Ovary (tissue), 9 donors: ENCODE measurements around the gene IL36B. TPM values are rescaled to one million over a fixed set of nuclear protein-coding genes. Genes with fewer than 3 reads are reported as not detected.

ENCODE experiments used
- DNase-seq, 5 donors: peaks; one replicate each; pipeline ENCODE4 v3.0.0-alpha.2; 2019 to 2020
- H3K27ac ChIP-seq, 2 donors: fragments of 200-600 bp; one replicate each; pipeline versions ENCODE4 v1.5.1 to v1.8.0; 2019 to 2022
- H3K27me3 ChIP-seq: fragments of 200-600 bp; one replicate; pipeline ENCODE4 v1.8.0; 2022
- H3K36me3 ChIP-seq: fragments of 200-600 bp; sonication (generic); one replicate; pipeline ENCODE4 v1.5.1; 2019
- H3K4me1 ChIP-seq: one replicate; pipeline ENCODE4 v1.8.1; 2013; ENCODE audit warnings: mild to moderate bottlenecking, moderate library complexity; ENCODE audit not compliant: insufficient read depth
- H3K4me3 ChIP-seq: fragments of 200-600 bp; sonication (generic); one replicate; pipeline ENCODE4 v1.5.1; 2017
- H3K9me3 ChIP-seq, 2 donors: fragments of 200-600 bp in 1 of 2; sonication (generic) in 1 of 2; one replicate each; pipeline versions ENCODE4 v1.5.1 to v1.8.1; 2013 to 2019; ENCODE audit warnings: mild to moderate bottlenecking in 1 of 2, moderate library complexity in 1 of 2
- EP300 ChIP-seq: sonication (generic); formaldehyde crosslinking; IDR thresholded peaks from one replicate; pipeline ENCODE4 v1.6.1; 2017; ENCODE audit warnings: antibody characterized with exemption
- POLR2A ChIP-seq: fragments of 450-650 bp; IDR thresholded peaks from one replicate; pipeline ENCODE4 v1.6.1; 2017; ENCODE audit warnings: antibody characterized with exemption, mild to moderate bottlenecking, moderate library complexity
- WGBS, 3 donors: extraction: QIAGEN DNeasy Blood & Tissue Kit in 1 of 3; methylation state at CpG; one replicate each; pipeline versions ENCODE4 v1.1.5 to v1.1.7; 2013 to 2017; 5-methylcytosine and 5-hydroxymethylcytosine counted together
- intact Hi-C, 4 donors: fragments of 100-400 bp; cut with DNase I; formaldehyde crosslinking; loops; one replicate each; pipeline versions ENCODE4 v1.11.0 to v1.15.1; 2022 to 2023
- polyA plus RNA-seq, 2 donors: library from polyadenylated mRNA; stranded (reverse); fragments of 200-250 nt in 1 of 2; fragments of 350-450 nt in 1 of 2; fragmentation: Illumina TruSeq in 1 of 2; extraction: RNeasy Lipid Tissue Mini Kit (QIAGEN cat#74804) in 1 of 2; gene quantifications; one replicate each; pipeline ENCODE4 v1.2.3, GENCODE V29; 2013 to 2014
- total RNA-seq, 7 donors: library from RNA; depleted of rRNA in 2 of 7; stranded (reverse); fragments of >200 nt in 2 of 7; fragmentation: NEBNext Ultra II Directional in 3 of 7; extraction: Animal tissue kit (Norgen Biotek cat#: 25700) in 3 of 7; gene quantifications; one replicate each; pipeline versions ENCODE4 v1.1.0 to v1.2.4, GENCODE V29; 2016 to 2023
- TF ChIP-seq, protein P1 (sequence below), 3 donors: fragments of 450-650 bp in 2 of 3; fragments of 200-600 bp in 1 of 3; IDR thresholded peaks; one replicate each; pipeline versions ENCODE4 v1.5.1 to v1.8.0; 2016 to 2022; ENCODE audit warnings: antibody characterized with exemption in 3 of 3, mild to moderate bottlenecking in 1 of 3
- donor health status: DM: no; HTN: no; CAD: no; lungs with moderate emphysema.
- donor health status: DM: no; HTN: no; CAD: no.
- donor health status: Bipolar disorder and iron deficiency.
- donor health status: DM: yes; HTN: yes; CAD: no.
- donor health status: DM: no; HTN: no; CAD: no.
- donor health status: DM: yes; HTN: yes; CAD: no.

The IL36B gene
- total and polyA plus RNA-seq, 9 donors = not detected

DNA sequence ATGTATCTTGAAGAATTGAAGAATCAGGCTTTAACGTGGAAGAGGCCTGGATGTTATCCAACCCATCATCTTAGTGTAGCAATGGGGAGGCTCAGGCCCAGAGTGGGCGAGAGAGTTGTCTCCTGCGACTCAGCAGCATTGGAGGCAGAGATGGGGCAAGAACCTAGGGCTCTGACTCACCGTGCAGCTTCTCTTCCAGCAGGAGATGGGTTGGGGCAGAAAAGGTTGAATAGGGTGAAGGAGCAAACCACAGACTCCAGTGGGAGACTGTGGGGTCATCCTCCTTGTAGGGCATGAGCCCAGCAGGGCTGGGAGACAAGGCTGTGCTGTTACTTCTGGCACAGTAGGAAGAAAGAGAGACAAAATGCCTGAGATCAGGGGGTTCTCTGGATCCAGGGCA, 7.7 kb upstream of the IL36B start:
- Histone ChIP-seq H3K36me3 (no peaks in the 10 kb centered on the region), H3K4me1 (no peaks in the 10 kb centered on the region), H3K9me3 (no peaks in the 10 kb centered on the region), H3K4me3 (no peak overlapping the region), H3K27ac (no peak overlapping the region), H3K27me3 (no peaks in the 10 kb centered on the region)
- TF ChIP-seq POLR2A (no peak), EP300 (no peak)
- TF ChIP-seq, protein P1, sequence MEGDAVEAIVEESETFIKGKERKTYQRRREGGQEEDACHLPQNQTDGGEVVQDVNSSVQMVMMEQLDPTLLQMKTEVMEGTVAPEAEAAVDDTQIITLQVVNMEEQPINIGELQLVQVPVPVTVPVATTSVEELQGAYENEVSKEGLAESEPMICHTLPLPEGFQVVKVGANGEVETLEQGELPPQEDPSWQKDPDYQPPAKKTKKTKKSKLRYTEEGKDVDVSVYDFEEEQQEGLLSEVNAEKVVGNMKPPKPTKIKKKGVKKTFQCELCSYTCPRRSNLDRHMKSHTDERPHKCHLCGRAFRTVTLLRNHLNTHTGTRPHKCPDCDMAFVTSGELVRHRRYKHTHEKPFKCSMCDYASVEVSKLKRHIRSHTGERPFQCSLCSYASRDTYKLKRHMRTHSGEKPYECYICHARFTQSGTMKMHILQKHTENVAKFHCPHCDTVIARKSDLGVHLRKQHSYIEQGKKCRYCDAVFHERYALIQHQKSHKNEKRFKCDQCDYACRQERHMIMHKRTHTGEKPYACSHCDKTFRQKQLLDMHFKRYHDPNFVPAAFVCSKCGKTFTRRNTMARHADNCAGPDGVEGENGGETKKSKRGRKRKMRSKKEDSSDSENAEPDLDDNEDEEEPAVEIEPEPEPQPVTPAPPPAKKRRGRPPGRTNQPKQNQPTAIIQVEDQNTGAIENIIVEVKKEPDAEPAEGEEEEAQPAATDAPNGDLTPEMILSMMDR (IDR thresholded peaks at IDR 0.05) = no peak
- no peak for DNase-seq
- WGBS, 3 donors = 66 to 77% (median 70%) methylated on average over 4 of the region's 4 CpGs
- intact Hi-C loops = no loop called here

DNA sequence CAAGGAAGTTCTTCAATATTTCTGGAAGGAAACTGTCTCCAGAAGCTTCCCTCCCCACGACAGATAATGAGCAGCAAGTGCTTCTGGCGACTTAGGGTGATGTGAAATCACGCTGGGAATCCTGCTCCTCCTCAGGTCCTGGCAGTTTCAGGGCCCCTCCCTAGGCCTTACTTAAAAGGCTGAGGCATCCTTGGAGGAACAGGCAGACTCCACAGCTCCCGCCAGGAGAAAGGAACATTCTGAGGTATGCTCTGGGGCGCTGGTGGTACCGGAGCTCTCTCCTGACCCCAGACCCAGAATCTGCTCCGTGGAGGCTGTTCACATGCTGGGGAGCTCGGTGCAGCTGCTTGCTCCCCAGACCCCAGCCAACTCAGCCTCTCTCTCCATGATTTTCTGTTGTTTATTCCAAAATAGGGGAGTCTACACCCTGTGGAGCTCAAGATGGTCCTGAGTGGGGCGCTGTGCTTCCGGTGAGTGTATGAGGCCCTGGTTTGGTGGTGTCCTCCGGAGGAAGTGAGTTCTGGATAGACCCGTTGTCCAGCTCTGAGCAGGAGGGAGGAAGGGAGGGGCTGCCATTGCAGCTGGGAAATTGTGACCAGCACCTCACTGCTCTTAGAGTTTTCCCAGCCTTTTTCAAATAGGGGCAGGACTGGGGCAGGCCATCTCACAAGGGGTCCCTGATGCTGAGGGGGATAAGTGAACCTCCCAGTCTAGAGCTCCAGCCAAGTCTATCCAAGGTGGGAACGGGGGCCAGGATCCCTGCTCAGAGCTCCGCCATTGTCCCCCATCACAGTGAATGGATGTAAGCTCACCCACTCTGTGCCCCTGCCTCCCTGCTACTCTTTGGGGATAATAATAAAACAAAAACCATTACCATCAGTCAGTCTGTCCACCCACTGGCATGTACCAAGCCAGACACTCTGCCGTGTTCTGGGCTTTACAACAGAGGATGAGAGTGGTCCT, 6.6 kb upstream of the IL36B start, which contains the start of gene IL36RN:
IL36RN (plus strand) TSS at position 201 of the 963 bp plus-strand sequence; CDS start at position 442, 241 bp downstream.
- no peaks in the 10 kb centered on the region for H3K4me1 ChIP-seq
- WGBS, 3 donors = 61 to 70% (median 66%) methylated on average over 15 of the region's 15 CpGs
- no peaks in the 10 kb centered on the region for H3K36me3 ChIP-seq
- intact Hi-C loops = no loop called here
- no peak for TF ChIP-seq POLR2A
- TF ChIP-seq EP300 = no peak
- TF ChIP-seq, protein P1 (IDR thresholded peaks at IDR 0.05) = no peak
- no peaks in the 10 kb centered on the region for H3K27me3 ChIP-seq
- no peak within 1 kb of the TSS for H3K4me3 ChIP-seq
- H3K27ac ChIP-seq = no peak within 1 kb of the TSS
- no peaks in the 10 kb centered on the region for H3K9me3 ChIP-seq
- no peak for DNase-seq

DNA sequence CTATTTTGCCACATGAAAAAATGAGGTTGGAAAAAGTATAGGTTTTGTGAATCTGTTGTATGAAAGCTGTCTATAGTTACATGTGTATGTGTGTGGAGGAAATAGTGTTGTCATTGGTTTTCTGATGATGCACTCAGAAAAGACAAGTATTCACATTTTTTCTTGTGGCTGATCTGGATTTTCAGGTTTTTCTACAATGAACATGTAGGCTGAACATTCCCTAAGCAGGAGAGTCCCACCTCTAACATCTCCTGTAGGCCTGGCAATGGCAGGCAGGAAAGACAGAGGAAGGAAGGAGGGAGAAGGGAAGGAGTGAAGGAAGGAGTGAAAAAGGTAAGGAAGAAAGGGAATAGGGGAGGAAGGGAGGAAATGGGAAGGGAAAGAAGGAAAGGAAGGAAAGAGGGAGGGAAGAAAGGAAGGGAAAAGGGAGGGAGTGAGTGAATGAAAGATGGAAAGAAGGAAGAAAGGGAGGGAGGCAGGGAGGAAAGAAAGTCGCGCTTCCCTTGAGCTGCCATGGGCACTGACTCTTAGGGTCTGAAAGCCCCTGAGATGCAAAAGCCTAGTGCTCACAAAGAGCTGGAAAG, 5.8 kb upstream of the IL36B start:
- WGBS, 3 donors = 44 to 76% (median 44%) methylated on average over 2 of the region's 2 CpGs
- TF ChIP-seq EP300 = no peak
- Histone ChIP-seq H3K4me1 (no peaks in the 10 kb centered on the region), H3K9me3 (no peaks in the 10 kb centered on the region), H3K27ac (no peak overlapping the region), H3K4me3 (no peak overlapping the region), H3K27me3 (no peaks in the 10 kb centered on the region), H3K36me3 (no peaks in the 10 kb centered on the region)
- no peak for DNase-seq
- intact Hi-C loops = no loop called here

DNA sequence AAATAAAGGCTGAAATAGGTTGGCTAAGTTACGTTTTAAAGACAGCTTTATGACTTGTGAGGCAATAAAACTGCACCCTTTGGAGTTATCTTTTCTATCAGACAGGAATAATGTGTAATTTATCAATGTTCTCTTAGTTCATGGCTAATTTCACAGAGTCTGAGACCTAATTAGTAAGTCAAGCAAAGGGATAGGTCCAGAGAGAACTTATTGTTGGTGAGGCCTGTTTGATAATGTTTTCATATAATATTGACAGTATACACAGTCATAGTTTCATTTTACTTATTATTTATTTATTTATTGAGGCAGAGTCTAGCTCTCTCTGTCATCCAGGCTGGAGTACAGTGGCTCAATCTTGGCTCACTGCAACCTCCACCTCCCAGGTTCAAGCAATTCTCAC, 4.5 kb upstream of the IL36B start:
- H3K27me3 ChIP-seq = no peaks in the 10 kb centered on the region
- no peaks in the 10 kb centered on the region for H3K4me1 ChIP-seq
- no peak for DNase-seq
- H3K27ac ChIP-seq = no peak overlapping the region
- intact Hi-C loops = no loop called here
- no peak overlapping the region for H3K4me3 ChIP-seq
- H3K36me3 ChIP-seq = no peaks in the 10 kb centered on the region
- no peak for TF ChIP-seq POLR2A
- TF ChIP-seq, protein P1 (IDR thresholded peaks at IDR 0.05) = no peak
- no peak for TF ChIP-seq EP300
- 16 to 34% (median 34%) methylated on average over 1 of the region's 1 CpG for WGBS, 3 donors
- no peaks in the 10 kb centered on the region for H3K9me3 ChIP-seq

DNA sequence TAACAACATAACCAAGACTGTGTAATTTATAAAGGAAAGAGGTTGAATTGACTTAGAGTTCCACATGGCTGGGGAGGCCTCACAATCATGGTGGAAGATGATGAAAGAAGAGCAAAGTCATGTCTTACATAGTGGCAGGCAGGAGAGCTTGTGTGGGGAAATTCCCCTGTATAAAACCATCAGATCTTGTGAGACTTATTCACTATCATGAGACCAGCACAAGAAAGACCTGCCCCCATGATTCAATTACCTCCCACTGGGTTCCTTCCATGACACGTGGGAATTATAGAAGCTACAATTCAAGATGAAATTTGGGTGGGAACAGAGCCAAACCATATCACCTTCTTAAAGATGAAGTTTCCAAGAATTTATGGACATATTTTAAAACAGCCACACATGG, 3.9 kb upstream of the IL36B start:
- no peaks in the 10 kb centered on the region for H3K9me3 ChIP-seq
- H3K27ac ChIP-seq = no peak overlapping the region
- H3K4me1 ChIP-seq = no peaks in the 10 kb centered on the region
- no peak for TF ChIP-seq EP300
- no peak for TF ChIP-seq POLR2A
- TF ChIP-seq, protein P1 (IDR thresholded peaks at IDR 0.05) = no peak
- no peaks in the 10 kb centered on the region for H3K27me3 ChIP-seq
- 22 to 37% (median 24%) methylated on average over 1 of the region's 1 CpG for WGBS, 3 donors
- no peak overlapping the region for H3K4me3 ChIP-seq
- no peaks in the 10 kb centered on the region for H3K36me3 ChIP-seq
- no peak for DNase-seq
- intact Hi-C loops = no loop called here
